CD4-positive, alpha-beta memory T cell (primary cell): ENCODE results near the gene PDCD11. TPM values are rescaled to one million over a fixed set of nuclear protein-coding genes. Genes with fewer than 3 reads are reported as not detected.

Experiments
- CTCF ChIA-PET: fragments of 350-600 bp; sonication (Branson Sonifier 250); formaldehyde crosslinking; loops from one replicate; lab custom pipeline; 2021; ENCODE audit warnings: inconsistent platforms; ENCODE audit not compliant: partially characterized antibody; lab: Charles Lee
- POLR2A ChIA-PET: fragments of 350-600 bp; sonication (Branson Sonifier 250); formaldehyde crosslinking; loops from one replicate; lab custom pipeline; 2021; ENCODE audit not compliant: partially characterized antibody; lab: Charles Lee
- DNase-seq, 5 donors: peaks; one replicate each; pipeline versions ENCODE4 v3.0.0 to v3.0.0-alpha.2; 2020 to 2022; ENCODE audit warnings: mixed read lengths in 1 of 5
- H3K27ac ChIP-seq: one replicate; pipeline ENCODE4 v1.7.0; 2013; ENCODE audit warnings: low read depth, low read length
- H3K27me3 ChIP-seq: 2 replicates; pipeline ENCODE4 v1.7.0; 2013; ENCODE audit warnings: mild to moderate bottlenecking, low read length, moderate library complexity; ENCODE audit not compliant: insufficient read depth
- H3K36me3 ChIP-seq: 2 replicates; pipeline ENCODE4 v1.7.0; 2013; ENCODE audit warnings: mild to moderate bottlenecking, low read length, moderate library complexity; ENCODE audit not compliant: insufficient read depth
- H3K4me1 ChIP-seq: 2 replicates; pipeline ENCODE4 v1.7.0; 2013; ENCODE audit warnings: mild to moderate bottlenecking, low read length, moderate library complexity; ENCODE audit not compliant: insufficient read depth
- H3K4me3 ChIP-seq, 2 donors: one replicate each; pipeline ENCODE4 v1.7.0; 2013; ENCODE audit warnings: low read length in 2 of 2, mild to moderate bottlenecking in 1 of 2
- H3K9me3 ChIP-seq, 2 donors: one replicate each; pipeline ENCODE4 v1.7.0; 2013; ENCODE audit warnings: low read length in 2 of 2, control low read depth in 1 of 2; ENCODE audit not compliant: control insufficient read depth in 1 of 2
- H3K27ac Mint-ChIP-seq, 7 donors: one replicate each; pipeline ENCODE4 v1.8.0; 2020 to 2021; ENCODE audit warnings: mixed read lengths in 7 of 7, mild to moderate bottlenecking in 6 of 7, inconsistent platforms in 3 of 7, moderate library complexity in 3 of 7
- H3K27me3 Mint-ChIP-seq, 2 donors: one replicate each; pipeline ENCODE4 v1.8.0; 2020 to 2021; ENCODE audit warnings: mixed read lengths in 2 of 2
- H3K36me3 Mint-ChIP-seq, 2 donors: one replicate each; pipeline ENCODE4 v1.8.0; 2020 to 2021; ENCODE audit warnings: mixed read lengths in 2 of 2, inconsistent platforms in 1 of 2, mild to moderate bottlenecking in 1 of 2
- H3K4me1 Mint-ChIP-seq, 4 donors: one replicate each; pipeline ENCODE4 v1.8.0; 2020 to 2021; ENCODE audit warnings: mixed read lengths in 4 of 4, mild to moderate bottlenecking in 1 of 4
- H3K4me3 Mint-ChIP-seq, 8 donors: one replicate each; pipeline ENCODE4 v1.8.0; 2020 to 2021; ENCODE audit warnings: mixed read lengths in 8 of 8, mild to moderate bottlenecking in 7 of 8, moderate library complexity in 6 of 8, inconsistent platforms in 3 of 8
- H3K9me3 Mint-ChIP-seq, 8 donors: one replicate each; pipeline ENCODE4 v1.8.0; 2020 to 2021; ENCODE audit warnings: mixed read lengths in 8 of 8, mild to moderate bottlenecking in 5 of 8, inconsistent platforms in 3 of 8, moderate library complexity in 1 of 8
- intact Hi-C: fragments of 100-400 bp; cut with micrococcal nuclease; formaldehyde crosslinking; loops from one replicate; pipeline ENCODE4 v1.15.1; 2023
- polyA plus RNA-seq, 2 donors: library from polyadenylated mRNA; unstranded; fragments of 300-500 nt; fragmentation: Illumina TruSeq; gene quantifications; one replicate each; pipeline ENCODE4 v1.2.3, GENCODE V29; 2021
- total RNA-seq, 2 experiments: library from RNA; stranded (reverse); gene quantifications; one replicate each; pipeline ENCODE4 v1.2.3, GENCODE V29; 2021

PDCD11 gene
- total and polyA plus RNA-seq, 4 experiments from 2014 or later, result 2.5 to 45.0 (median 26.9) TPM

DNA sequence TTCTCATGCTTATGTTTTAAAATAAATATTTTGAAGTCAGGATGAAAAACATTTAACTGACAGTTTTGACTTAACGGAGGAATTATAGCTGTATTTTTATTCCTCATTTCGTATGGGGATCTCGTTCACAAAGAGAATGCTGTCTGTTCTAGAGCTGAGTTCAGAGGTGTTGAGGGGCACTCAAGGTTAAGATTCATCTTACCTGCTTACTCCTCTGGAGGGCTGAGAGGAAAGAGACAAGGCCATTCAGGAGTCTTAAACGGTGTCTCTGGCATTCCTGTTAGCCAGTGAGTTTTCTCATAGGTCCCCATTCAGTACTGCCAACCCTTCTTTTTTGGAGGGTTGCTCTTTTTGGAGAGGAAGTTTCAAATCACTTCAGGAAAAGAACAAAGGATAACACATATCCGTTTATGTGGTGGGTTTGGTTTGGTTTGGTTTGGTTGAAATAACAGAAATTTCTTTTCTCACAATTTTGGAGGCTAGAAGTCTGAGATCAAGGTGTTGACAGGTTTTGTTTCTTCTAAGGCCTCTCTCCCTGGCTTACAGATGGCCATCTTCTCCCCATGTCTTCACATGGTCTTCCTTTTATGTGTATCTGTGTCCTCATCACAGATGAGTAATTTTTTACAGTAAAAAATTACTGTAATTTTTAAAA lies 32.7 kb downstream of the PDCD11 start:
- Mint-ChIP-seq H3K9me3 (peaks cover 0 to 2% (median 0%) of the 10 kb centered on the region in 8 donors), H3K4me3 (peak overlapping the region in 7 of 8 donors; percentile 13 to 77 (median 60)), H3K27ac (peak overlapping the region; percentile 18 to 74 (median 60)), H3K27me3 (no peaks in the 10 kb centered on the region), H3K4me1 (peaks cover 21 to 53% (median 36%) of the 10 kb centered on the region in 4 donors), H3K36me3 (peaks cover 39 to 61% of the 10 kb centered on the region in 2 donors)
- H3K4me3 ChIP-seq, result no peak overlapping the region
- H3K27ac ChIP-seq, result no peak overlapping the region
- H3K36me3 ChIP-seq, result peaks cover 38% of the 10 kb centered on the region
- peaks cover 32% of the 10 kb centered on the region for H3K4me1 ChIP-seq
- DNase-seq, result peak in 2 of 5 donors; percentile 11 to 12
- H3K9me3 ChIP-seq, result no peaks in the 10 kb centered on the region
- no peaks in the 10 kb centered on the region for H3K27me3 ChIP-seq
- intact Hi-C loops, result no loop called here
- CTCF ChIA-PET, result interaction anchor here (1.1 kb wide), 1 partner anchor 57 kb away, joined by 3 read pairs; no protein-coding TSS in a partner anchor
- POLR2A ChIA-PET, result no interaction called here

DNA sequence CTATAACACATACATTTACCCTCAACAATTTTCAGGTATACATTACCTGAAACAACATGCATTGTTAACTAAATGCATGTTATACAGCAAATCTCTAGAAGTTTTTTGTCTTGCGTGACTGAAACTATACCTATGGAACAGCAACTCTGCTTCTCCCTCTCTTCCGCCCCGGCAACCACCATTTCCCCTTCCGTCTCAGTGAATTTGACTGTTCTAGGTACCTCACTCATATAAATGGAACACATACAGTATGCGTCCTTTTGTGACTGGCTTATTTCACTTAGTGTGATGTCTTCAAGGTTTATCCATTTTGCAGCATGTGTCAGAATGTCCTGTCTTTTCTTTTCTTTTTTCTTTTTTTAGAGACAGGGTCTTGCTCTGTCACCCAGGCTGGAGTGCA lies 33.2 kb downstream of the PDCD11 start:
- no peak overlapping the region for H3K27ac ChIP-seq

DNA sequence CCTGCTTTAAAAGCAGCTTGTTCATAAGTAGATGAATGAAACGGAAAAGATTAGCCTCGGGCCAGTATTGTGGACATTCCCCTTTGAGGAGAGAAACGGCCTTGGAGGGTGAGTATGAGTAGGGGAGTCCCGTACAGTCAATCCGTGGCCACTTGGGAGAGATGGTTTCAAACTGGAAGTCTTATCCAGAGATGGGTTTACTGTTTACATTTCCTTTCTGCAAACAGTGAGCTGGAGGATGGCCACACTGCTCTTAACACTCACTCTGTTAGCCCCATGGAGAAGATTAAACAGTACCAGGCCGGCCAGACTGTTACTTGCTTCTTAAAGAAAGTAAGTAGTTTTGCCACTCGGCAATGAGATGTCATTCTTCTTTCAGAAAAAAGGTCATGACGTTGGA lies 35.5 kb downstream of the PDCD11 start:
- POLR2A ChIA-PET, result interaction anchor here (1.1 kb wide), 1 partner anchor 19 kb away, joined by 3 read pairs; no protein-coding TSS in a partner anchor
- H3K9me3 ChIP-seq, result no peaks in the 10 kb centered on the region
- CTCF ChIA-PET, result interaction anchor here (1.6 kb wide), 1 partner anchor 19 kb away, joined by 4 read pairs; no protein-coding TSS in a partner anchor
- intact Hi-C loops, result no loop called here
- Mint-ChIP-seq H3K4me3 (no peak overlapping the region), H3K27me3 (no peaks in the 10 kb centered on the region), H3K36me3 (peaks cover 27 to 67% of the 10 kb centered on the region in 2 donors), H3K9me3 (peaks cover 0 to 2% (median 0%) of the 10 kb centered on the region in 8 donors), H3K4me1 (peaks cover 21 to 60% (median 36%) of the 10 kb centered on the region in 4 donors), H3K27ac (peak overlapping the region in 2 of 7 donors; percentile 47 to 82)
- H3K4me1 ChIP-seq, result peaks cover 32% of the 10 kb centered on the region
- H3K4me3 ChIP-seq, result no peak overlapping the region
- no peak overlapping the region for H3K27ac ChIP-seq
- H3K27me3 ChIP-seq, result no peaks in the 10 kb centered on the region
- H3K36me3 ChIP-seq, result peaks cover 40% of the 10 kb centered on the region
- no peak for DNase-seq

More for the DNA sequence above, 33.2 kb downstream of the PDCD11 start:
- H3K27ac Mint-ChIP-seq, result peak overlapping the region in 5 of 7 donors; percentile 1 to 25 (median 20)
- Histone ChIP-seq H3K4me1 (peaks cover 32% of the 10 kb centered on the region), H3K9me3 (no peaks in the 10 kb centered on the region), H3K36me3 (peaks cover 39% of the 10 kb centered on the region), H3K27me3 (no peaks in the 10 kb centered on the region), H3K4me3 (no peak overlapping the region)
- H3K27me3 Mint-ChIP-seq, result no peaks in the 10 kb centered on the region
- ChIA-PET POLR2A (no interaction called here), CTCF (interaction anchor here (0.9 kb wide), 1 partner anchor 13 kb away, joined by 4 read pairs; no protein-coding TSS in a partner anchor)
- H3K36me3 Mint-ChIP-seq, result peaks cover 34 to 58% of the 10 kb centered on the region in 2 donors
- H3K9me3 Mint-ChIP-seq, result peaks cover 0 to 2% (median 0%) of the 10 kb centered on the region in 8 donors
- DNase-seq, result peak in 3 of 5 donors; percentile 9 to 24 (median 19)
- H3K4me3 Mint-ChIP-seq, result peak overlapping the region; percentile 13 to 77 (median 60)
- peaks cover 21 to 53% (median 36%) of the 10 kb centered on the region in 4 donors for H3K4me1 Mint-ChIP-seq
- intact Hi-C loops, result no loop called here

DNA sequence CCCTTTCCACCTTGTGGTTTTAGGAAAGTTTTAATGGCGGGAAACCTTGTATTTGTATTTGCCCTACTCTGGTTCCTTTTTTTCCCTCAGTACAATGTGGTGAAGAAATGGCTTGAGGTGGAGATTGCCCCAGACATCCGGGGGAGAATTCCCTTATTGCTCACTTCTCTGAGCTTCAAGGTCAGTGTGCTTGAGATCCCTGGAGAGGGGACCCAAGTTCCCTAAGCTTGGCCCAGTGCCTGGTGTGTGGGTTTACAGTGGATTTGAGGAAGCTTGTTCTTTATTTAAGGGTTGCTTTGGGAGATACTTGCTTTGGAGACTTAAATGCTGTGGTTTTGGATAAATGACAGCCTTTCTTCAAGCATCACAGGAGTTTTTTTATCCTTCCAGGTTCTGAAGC lies 37.4 kb downstream of the PDCD11 start:
- ChIA-PET CTCF (interaction anchor here (1.2 to 2.1 kb wide), 3 partner anchors 10 to 28 kb away, joined by 3 to 6 read pairs (median 4); no protein-coding TSS in a partner anchor), POLR2A (interaction anchor here (1.6 kb wide), 1 partner anchor 19 kb away, joined by 3 read pairs; the partner anchor contains the start of gene CALHM2)
- peak overlapping the region in 2 of 7 donors; percentile 27 to 72 for H3K27ac Mint-ChIP-seq

DNA sequence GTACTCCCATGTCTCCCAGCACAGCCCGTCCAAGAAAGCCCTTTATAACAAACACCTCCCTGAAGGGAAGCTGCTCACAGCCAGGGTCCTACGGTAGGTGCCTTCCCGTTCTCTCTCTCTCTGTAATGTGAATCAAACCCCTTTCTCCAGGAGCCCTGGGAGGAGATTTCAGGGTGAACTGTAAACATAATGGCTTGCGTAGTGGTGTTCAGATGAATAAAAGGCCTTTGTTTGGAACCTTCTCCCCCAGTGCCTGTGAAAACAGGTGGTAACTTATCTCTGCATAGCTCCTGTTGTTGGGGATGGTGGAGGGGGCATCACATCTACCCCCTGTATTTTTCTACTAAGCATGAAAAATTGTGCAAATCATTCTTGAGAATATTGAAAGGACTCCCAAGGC lies 43.4 kb downstream of the PDCD11 start:
- POLR2A ChIA-PET, result no interaction called here

More for the DNA sequence above, 37.4 kb downstream of the PDCD11 start:
- Mint-ChIP-seq H3K27me3 (no peaks in the 10 kb centered on the region), H3K36me3 (peaks cover 29 to 65% of the 10 kb centered on the region in 2 donors), H3K4me1 (peaks cover 14 to 41% (median 24%) of the 10 kb centered on the region in 4 donors), H3K9me3 (peaks cover 0 to 2% (median 0%) of the 10 kb centered on the region in 8 donors), H3K4me3 (no peak overlapping the region)
- Histone ChIP-seq H3K4me1 (peaks cover 25% of the 10 kb centered on the region), H3K27me3 (no peaks in the 10 kb centered on the region), H3K36me3 (peaks cover 47% of the 10 kb centered on the region), H3K4me3 (no peak overlapping the region), H3K9me3 (no peaks in the 10 kb centered on the region), H3K27ac (no peak overlapping the region)
- no peak for DNase-seq
- intact Hi-C loops, result no loop called here

DNA sequence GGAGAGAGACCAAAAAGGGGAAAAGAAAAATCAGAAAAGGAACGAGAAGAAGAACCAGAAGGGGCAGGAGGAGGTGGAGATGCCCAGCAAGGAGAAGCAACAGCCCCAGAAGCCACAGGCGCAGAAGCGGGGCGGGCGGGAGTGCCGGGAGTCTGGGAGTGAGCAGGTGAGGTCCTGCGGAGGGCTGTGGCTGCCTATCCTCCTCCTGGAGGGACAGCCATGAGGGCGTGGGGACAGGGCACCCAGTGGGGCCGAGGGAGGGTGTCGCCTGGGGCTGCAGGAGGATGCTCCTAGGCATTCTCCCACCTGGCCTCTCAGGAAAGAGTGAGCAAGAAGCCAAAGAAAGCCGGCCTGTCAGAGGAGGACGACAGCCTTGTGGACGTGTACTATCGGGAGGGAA lies 44.0 kb downstream of the PDCD11 start:
- H3K4me3 ChIP-seq, result no peak overlapping the region
- POLR2A ChIA-PET, result interaction anchor here (1.0 to 4.0 kb wide), 2 partner anchors 12 to 31 kb away, joined by 3 to 23 read pairs; partner anchors contain the start of gene CALHM2
- CTCF ChIA-PET, result no interaction called here
- Mint-ChIP-seq H3K4me3 (no peak overlapping the region), H3K4me1 (peaks cover 0 to 14% (median 6%) of the 10 kb centered on the region in 4 donors), H3K9me3 (no peaks in the 10 kb centered on the region), H3K36me3 (peaks cover 35 to 82% of the 10 kb centered on the region in 2 donors), H3K27ac (peak overlapping the region in 3 of 7 donors; percentile 40 to 84 (median 51)), H3K27me3 (no peaks in the 10 kb centered on the region)
- no peaks in the 10 kb centered on the region for H3K4me1 ChIP-seq
- no peak overlapping the region for H3K27ac ChIP-seq
- intact Hi-C loops, result no loop called here
- H3K27me3 ChIP-seq, result no peaks in the 10 kb centered on the region
- DNase-seq, result no peak
- H3K36me3 ChIP-seq, result peaks cover 74% of the 10 kb centered on the region
- no peaks in the 10 kb centered on the region for H3K9me3 ChIP-seq

More for the DNA sequence above, 43.4 kb downstream of the PDCD11 start:
- Histone ChIP-seq H3K9me3 (no peaks in the 10 kb centered on the region), H3K4me1 (no peaks in the 10 kb centered on the region), H3K27ac (no peak overlapping the region), H3K27me3 (no peaks in the 10 kb centered on the region), H3K36me3 (peaks cover 67% of the 10 kb centered on the region), H3K4me3 (no peak overlapping the region)
- Mint-ChIP-seq H3K27me3 (no peaks in the 10 kb centered on the region), H3K36me3 (peaks cover 28 to 80% of the 10 kb centered on the region in 2 donors), H3K4me3 (no peak overlapping the region), H3K4me1 (peaks cover 0 to 8% (median 3%) of the 10 kb centered on the region in 4 donors), H3K27ac (peak overlapping the region in 2 of 7 donors; percentile 37 to 40), H3K9me3 (no peaks in the 10 kb centered on the region)
- CTCF ChIA-PET, result no interaction called here
- intact Hi-C loops, result no loop called here
- DNase-seq, result no peak

DNA sequence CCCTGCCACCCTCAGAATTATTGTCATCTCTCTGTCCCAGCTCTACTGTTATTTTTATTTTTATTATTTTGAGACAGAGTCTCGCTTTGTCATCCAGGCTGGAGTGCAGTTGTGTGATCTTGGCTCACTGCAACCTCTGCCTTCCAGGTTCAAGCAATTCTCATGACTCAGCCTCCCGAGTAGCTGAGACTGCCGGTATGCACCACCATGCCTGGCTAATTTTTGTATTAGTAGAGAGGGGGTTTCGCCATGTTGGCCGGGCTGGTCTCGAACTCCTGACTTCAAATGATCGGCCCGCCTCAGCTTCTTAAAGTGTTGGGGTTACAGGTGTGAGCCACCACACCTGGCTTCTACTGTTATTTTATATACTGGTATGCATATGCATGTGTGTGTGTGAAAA lies 44.8 kb downstream of the PDCD11 start:
- Histone ChIP-seq H3K4me3 (no peak overlapping the region), H3K27ac (no peak overlapping the region), H3K9me3 (no peaks in the 10 kb centered on the region), H3K36me3 (peaks cover 78% of the 10 kb centered on the region), H3K4me1 (no peaks in the 10 kb centered on the region), H3K27me3 (no peaks in the 10 kb centered on the region)
- Mint-ChIP-seq H3K36me3 (peaks cover 39 to 87% of the 10 kb centered on the region in 2 donors), H3K27me3 (no peaks in the 10 kb centered on the region), H3K27ac (no peak overlapping the region), H3K9me3 (no peaks in the 10 kb centered on the region), H3K4me3 (no peak overlapping the region), H3K4me1 (peaks cover 0 to 18% (median 9%) of the 10 kb centered on the region in 4 donors)
- intact Hi-C loops, result no loop called here
- POLR2A ChIA-PET, result interaction anchor here (1.0 to 4.0 kb wide), 2 partner anchors 11 to 30 kb away, joined by 3 to 23 read pairs; partner anchors contain the start of gene CALHM2
- CTCF ChIA-PET, result interaction anchor here (0.9 to 1.6 kb wide), 3 partner anchors 25 to 47 kb away, joined by 3 read pairs; no protein-coding TSS in a partner anchor
- DNase-seq, result no peak
